HUES6 (cell line): ENCODE results near the gene TECRL.

Experiments used
- H3K27ac ChIP-seq: 2 replicates; pipeline ENCODE4 v1.7.0; 2013; ENCODE audit warnings: low read depth, mild to moderate bottlenecking, low read length, inconsistent platforms
- H3K27me3 ChIP-seq: 2 replicates; pipeline ENCODE4 v1.6.1; 2013; ENCODE audit warnings: low read length; ENCODE audit not compliant: control insufficient read depth, insufficient read depth
- H3K36me3 ChIP-seq: 2 replicates; pipeline ENCODE4 v1.6.1; 2013; ENCODE audit warnings: low read length; ENCODE audit not compliant: control insufficient read depth, insufficient read depth
- H3K4me1 ChIP-seq: 2 replicates; pipeline ENCODE4 v1.6.1; 2013; ENCODE audit warnings: low read length; ENCODE audit not compliant: control insufficient read depth, insufficient read depth
- H3K4me3 ChIP-seq: 2 replicates; pipeline ENCODE4 v1.5.1; 2013; ENCODE audit warnings: low read depth, low read length
- H3K9ac ChIP-seq: one replicate; pipeline ENCODE4 v1.6.1; 2013; ENCODE audit warnings: mild to moderate bottlenecking, low read length
- H3K9me3 ChIP-seq: 2 replicates; pipeline ENCODE4 v1.6.1; 2013; ENCODE audit warnings: low read depth, low read length; ENCODE audit not compliant: control insufficient read depth, insufficient read depth

The TECRL gene

GRCh38 chr4:64327237-64327636, 82.0 kb downstream of the TECRL start:
- Histone ChIP-seq H3K4me3 (no peak overlapping the region), H3K9me3 (peaks cover 6% of the 10 kb centered on the region), H3K4me1 (no peaks in the 10 kb centered on the region), H3K9ac (no peak overlapping the region), H3K27me3 (no peaks in the 10 kb centered on the region), H3K27ac (no peak overlapping the region), H3K36me3 (no peaks in the 10 kb centered on the region)

GRCh38 chr4:64326507-64326906, 82.7 kb downstream of the TECRL start:
- Histone ChIP-seq H3K4me3 (no peak overlapping the region), H3K36me3 (no peaks in the 10 kb centered on the region), H3K9me3 (peaks cover 6% of the 10 kb centered on the region), H3K9ac (no peak overlapping the region), H3K27ac (no peak overlapping the region), H3K27me3 (no peaks in the 10 kb centered on the region), H3K4me1 (no peaks in the 10 kb centered on the region)

- no peak overlapping the region for H3K4me3 ChIP-seq
- peaks cover 19% of the 10 kb centered on the region; the same call in 1 of the 2 replicates for H3K9me3 ChIP-seq
- no peaks in the 10 kb centered on the region for H3K27me3 ChIP-seq
- H3K27ac ChIP-seq, result no peak overlapping the region
- H3K4me1 ChIP-seq, result no peaks in the 10 kb centered on the region
- H3K9ac ChIP-seq, result no peak overlapping the region
- H3K36me3 ChIP-seq, result no peaks in the 10 kb centered on the region
Observed at GRCh38 chr4:64306255-64306565, 103.0 kb downstream of the TECRL start.

GRCh38 chr4:64305565-64306254, 103.5 kb downstream of the TECRL start:
- Histone ChIP-seq H3K9me3 (peaks cover 19% of the 10 kb centered on the region; the same call in 1 of the 2 replicates), H3K4me1 (no peaks in the 10 kb centered on the region), H3K36me3 (no peaks in the 10 kb centered on the region), H3K9ac (no peak overlapping the region), H3K27ac (no peak overlapping the region), H3K4me3 (no peak overlapping the region), H3K27me3 (no peaks in the 10 kb centered on the region)

- no peak overlapping the region for H3K27ac ChIP-seq
- no peak overlapping the region for H3K9ac ChIP-seq
- H3K4me1 ChIP-seq, result no peaks in the 10 kb centered on the region
- 0 out of 2 replicates have a peak, but pooled peaks cover 6% of the 10 kb centered on the region for H3K9me3 ChIP-seq
- H3K4me3 ChIP-seq, result no peak overlapping the region
- H3K27me3 ChIP-seq, result no peaks in the 10 kb centered on the region
- no peaks in the 10 kb centered on the region for H3K36me3 ChIP-seq
Observed at GRCh38 chr4:64272432-64272831, 136.8 kb downstream of the TECRL start.

GRCh38 chr4:64271601-64272081, 137.6 kb downstream of the TECRL start:
- no peaks in the 10 kb centered on the region for H3K36me3 ChIP-seq
- H3K9me3 ChIP-seq, result peaks cover 11% of the 10 kb centered on the region
- no peaks in the 10 kb centered on the region for H3K27me3 ChIP-seq
- no peak overlapping the region for H3K27ac ChIP-seq
- no peaks in the 10 kb centered on the region for H3K4me1 ChIP-seq
- no peak overlapping the region for H3K9ac ChIP-seq
- no peak overlapping the region for H3K4me3 ChIP-seq

GRCh38 chr4:64266669-64267068, 142.6 kb downstream of the TECRL start:
- H3K36me3 ChIP-seq, result no peaks in the 10 kb centered on the region

GRCh38 chr4:64266263-64266662, 143.0 kb downstream of the TECRL start:
- no peak overlapping the region for H3K4me3 ChIP-seq
- no peaks in the 10 kb centered on the region for H3K36me3 ChIP-seq
- no peaks in the 10 kb centered on the region for H3K27me3 ChIP-seq
- no peak overlapping the region for H3K9ac ChIP-seq
- H3K9me3 ChIP-seq, result peaks cover 20% of the 10 kb centered on the region
- H3K27ac ChIP-seq, result no peak overlapping the region
- no peaks in the 10 kb centered on the region for H3K4me1 ChIP-seq

More at GRCh38 chr4:64266669-64267068, 142.6 kb downstream of the TECRL start:
- Histone ChIP-seq H3K4me3 (no peak overlapping the region), H3K4me1 (no peaks in the 10 kb centered on the region), H3K9me3 (peaks cover 20% of the 10 kb centered on the region), H3K27me3 (no peaks in the 10 kb centered on the region), H3K9ac (no peak overlapping the region), H3K27ac (no peak overlapping the region)

- no peak overlapping the region for H3K4me3 ChIP-seq
- no peaks in the 10 kb centered on the region for H3K4me1 ChIP-seq
- H3K27me3 ChIP-seq, result no peaks in the 10 kb centered on the region
- H3K36me3 ChIP-seq, result no peaks in the 10 kb centered on the region
- no peak overlapping the region for H3K27ac ChIP-seq
- no peak overlapping the region for H3K9ac ChIP-seq
- H3K9me3 ChIP-seq, result peaks cover 16% of the 10 kb centered on the region
Observed at GRCh38 chr4:64251781-64252180, 157.5 kb downstream of the TECRL start.

- Histone ChIP-seq H3K9me3 (peaks cover 16% of the 10 kb centered on the region), H3K4me1 (no peaks in the 10 kb centered on the region), H3K27me3 (no peaks in the 10 kb centered on the region), H3K36me3 (no peaks in the 10 kb centered on the region), H3K27ac (no peak overlapping the region), H3K9ac (no peak overlapping the region), H3K4me3 (no peak overlapping the region)
Observed at GRCh38 chr4:64250488-64250887, 158.8 kb downstream of the TECRL start.

GRCh38 chr4:64250061-64250460, 159.2 kb downstream of the TECRL start:
- Histone ChIP-seq H3K4me3 (no peak overlapping the region), H3K27ac (no peak overlapping the region), H3K9ac (no peak overlapping the region), H3K4me1 (no peaks in the 10 kb centered on the region), H3K27me3 (no peaks in the 10 kb centered on the region), H3K36me3 (no peaks in the 10 kb centered on the region), H3K9me3 (peaks cover 16% of the 10 kb centered on the region)
